ENCODE data around the gene OPN1MW3.
"Not testable (repeated sequence)": the region's sequence is repeated elsewhere in the genome, so short reads cannot be mapped to it uniquely, and the experiment has no call there.

The OPN1MW3 gene

DNA sequence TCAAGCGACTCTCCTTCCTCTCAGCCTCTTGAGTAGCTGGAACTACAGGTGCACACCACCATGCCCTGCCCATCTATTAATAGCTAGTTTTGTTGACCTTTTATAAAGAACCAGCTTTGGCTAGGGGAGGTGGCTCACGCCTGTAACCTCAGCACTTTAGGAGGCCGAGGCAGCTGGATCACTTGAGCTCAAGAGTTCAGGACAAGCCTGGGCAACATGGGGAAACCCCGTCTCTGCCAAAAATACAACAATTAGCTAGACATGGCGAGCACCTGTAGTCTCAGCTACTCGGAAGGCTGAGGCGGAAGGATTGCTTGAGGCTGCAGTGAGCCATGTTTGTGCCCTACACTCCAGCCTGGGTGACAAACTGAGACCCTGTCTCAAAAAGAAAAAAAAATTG is 40.9 kb downstream of the OPN1MW3 start:
- DNase-seq: no peak

DNA sequence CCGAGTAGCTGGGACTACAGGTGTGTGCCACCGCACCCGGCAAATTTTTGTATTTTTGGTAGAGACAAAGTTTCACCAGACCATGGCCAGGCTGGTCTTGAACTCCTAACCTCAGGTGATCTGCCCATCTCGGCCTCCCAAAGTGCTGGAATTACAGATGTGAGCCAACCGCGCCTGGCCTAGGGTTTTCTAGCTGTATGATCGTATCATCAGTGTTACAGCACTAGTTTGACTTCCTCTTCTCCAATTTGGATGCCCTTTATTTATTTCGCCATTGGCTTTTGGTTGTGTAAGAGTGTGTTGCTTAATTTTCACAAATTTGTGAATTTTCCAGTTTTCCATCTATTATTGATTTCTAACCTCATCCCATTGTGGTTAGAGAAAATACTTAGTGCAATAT is 43.4 kb downstream of the OPN1MW3 start:
- DNase-seq: no peak

DNA sequence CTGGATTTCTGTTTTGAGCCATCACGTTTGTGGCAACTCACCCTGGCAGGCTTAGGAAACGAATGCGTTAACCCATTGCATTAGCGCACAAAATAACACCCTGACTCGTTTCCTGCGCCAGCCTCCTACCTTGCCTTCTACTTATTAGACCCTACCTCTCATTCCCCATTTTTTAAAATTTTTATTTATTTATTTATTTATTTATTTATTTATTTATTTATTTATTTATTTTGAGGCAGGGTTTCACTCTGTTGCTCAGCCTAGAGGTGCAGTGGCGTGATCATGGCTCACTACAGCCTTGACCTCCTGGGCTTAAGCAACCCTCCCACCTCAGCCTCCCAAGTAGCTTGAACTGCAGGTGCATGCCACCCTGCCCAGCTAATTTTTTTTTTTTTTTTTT is 45.6 kb downstream of the OPN1MW3 start:
- not testable (repeated sequence) for DNase-seq

DNA sequence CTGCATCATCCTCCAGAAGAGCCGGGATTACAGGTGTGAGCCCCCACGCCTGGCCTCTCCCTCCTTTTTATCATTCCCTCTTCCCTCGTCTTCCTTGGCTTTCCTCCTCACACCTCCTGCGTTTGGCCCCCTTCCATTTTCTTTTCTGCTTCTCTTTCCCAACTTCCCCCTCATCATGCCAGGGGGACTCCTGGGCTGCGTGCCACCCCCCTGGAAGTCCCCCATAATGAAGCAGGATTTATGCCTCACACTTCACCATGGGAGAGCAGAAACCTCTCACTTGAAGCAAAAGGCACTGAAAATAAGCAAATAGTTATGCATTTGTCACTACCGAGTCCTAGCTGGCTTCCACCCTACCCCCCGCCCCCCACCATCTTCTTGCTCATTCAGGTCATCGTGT is 46.1 kb downstream of the OPN1MW3 start:
- DNase-seq: no peak

GRCh38 chrX:154304846-154305245 is 47.5 kb downstream of the OPN1MW3 start:
- DNase-seq: no peak

GRCh38 chrX:154305541-154306205 is 48.3 kb downstream of the OPN1MW3 start:
- no peak for DNase-seq

- DNase-seq: no peak
Observed at GRCh38 chrX:154307202-154307601, 49.8 kb downstream of the OPN1MW3 start.

- peak; percentile 84 for DNase-seq
Observed at GRCh38 chrX:154308108-154308946, 50.9 kb downstream of the OPN1MW3 start.

DNA sequence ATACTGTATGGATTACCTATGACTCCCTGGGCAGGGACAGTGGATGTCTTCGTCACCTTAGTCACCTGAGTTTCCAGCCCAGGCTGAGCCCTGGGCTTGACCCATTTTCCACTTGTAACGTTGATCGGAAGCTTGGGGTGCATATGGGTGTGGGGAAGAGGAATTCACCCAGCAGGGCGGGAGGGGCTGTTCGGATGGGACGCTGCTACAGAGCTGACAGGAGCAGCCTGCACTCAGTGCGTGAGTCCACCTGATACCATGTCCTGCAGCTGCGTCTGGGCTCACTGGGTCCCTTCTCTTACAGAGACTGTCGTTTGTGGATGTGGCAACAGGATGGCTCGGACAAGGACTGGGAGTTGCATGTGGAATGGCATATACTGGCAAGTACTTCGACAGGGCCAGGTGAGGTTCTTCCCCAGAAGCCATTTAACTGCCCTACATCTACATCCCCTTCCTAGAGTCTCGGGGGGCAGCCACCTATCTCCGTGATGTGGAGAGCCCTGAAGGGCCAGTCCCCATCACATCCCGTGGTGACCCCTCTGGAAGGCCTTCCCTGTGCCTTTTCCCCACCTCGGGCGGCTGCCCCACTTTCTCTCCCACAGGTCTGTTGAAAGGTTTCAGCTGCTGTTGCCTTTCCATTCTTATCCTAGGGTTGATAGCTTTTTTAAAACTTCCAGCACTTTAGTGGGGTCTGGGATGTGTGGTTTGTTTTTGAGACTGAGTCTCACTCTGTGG is 51.8 kb downstream of the OPN1MW3 start:
- no peak for DNase-seq

- no peak for DNase-seq
Observed at GRCh38 chrX:154310616-154311536, 53.5 kb downstream of the OPN1MW3 start.

- DNase-seq: no peak
Observed at GRCh38 chrX:154312116-154312515, 54.7 kb downstream of the OPN1MW3 start.

DNA sequence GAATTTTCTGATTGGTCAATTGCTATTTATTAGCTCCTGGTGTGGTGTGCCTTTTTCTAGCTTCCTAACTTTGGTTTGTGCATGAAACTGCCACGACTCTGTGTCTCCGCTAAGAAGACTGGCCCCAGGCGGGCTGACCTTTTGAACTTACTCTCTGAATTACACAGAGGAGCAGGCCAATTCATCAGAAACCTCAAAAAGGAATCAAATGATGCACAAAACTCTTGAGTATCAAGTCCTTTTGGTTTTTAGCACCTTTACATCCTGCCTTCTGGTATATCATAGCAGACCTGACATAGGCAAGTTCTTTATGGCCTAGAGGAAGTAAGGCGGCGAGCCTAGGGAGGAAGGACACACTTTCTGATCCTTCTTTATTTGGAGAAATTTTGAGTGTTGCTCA is 55.8 kb downstream of the OPN1MW3 start:
- no peak for DNase-seq

DNA sequence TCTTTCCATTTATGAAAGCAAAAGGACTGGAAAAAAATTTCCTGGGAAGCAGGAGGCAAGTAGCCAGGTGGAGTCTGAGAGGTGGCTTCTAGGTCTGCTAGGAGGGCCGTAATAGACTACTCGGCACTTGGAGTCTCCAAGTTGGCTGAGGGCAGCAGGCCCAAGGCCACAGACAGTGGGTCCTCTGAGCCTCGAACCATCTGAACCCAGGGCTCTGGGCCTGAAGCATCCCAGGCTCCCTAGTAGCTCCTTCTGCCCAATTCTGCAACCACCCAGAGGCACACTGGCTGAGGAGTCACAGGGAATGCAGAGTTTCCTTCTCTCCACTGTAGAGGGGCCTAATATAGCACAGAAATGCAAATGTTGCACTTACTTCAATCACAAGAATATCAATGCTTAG is 58.0 kb downstream of the OPN1MW3 start:
- no peak for DNase-seq

DNA sequence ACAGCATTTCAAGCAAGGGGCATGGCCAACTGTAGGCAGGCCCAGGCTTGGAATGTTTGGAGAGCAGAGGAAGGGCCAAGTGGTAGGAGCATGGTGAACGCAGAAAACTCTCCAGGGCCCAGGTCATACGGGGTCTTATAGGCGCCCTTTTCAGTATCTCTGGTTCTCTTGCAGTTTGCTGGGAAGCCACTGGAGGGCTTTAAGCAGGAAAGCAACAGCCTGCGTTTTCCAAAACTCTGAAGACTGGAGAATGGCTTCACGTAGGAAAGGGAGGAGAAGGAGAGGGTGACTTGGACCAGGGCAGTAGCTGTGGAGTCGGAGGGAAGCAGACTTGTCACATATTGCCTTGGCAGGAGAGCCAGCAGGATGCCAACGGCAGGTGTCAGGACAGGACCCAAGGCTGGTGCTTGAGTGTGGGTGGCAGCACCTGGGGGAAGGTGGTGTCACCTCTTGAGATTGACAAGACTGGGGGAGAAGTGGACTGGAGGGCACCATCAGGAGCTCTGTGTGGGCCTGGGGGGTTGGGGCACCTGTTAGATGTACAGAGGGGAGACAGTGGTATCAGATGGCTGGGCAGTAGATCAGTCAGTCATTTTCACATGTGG is 60.1 kb downstream of the OPN1MW3 start:
- no peak for DNase-seq

DNA sequence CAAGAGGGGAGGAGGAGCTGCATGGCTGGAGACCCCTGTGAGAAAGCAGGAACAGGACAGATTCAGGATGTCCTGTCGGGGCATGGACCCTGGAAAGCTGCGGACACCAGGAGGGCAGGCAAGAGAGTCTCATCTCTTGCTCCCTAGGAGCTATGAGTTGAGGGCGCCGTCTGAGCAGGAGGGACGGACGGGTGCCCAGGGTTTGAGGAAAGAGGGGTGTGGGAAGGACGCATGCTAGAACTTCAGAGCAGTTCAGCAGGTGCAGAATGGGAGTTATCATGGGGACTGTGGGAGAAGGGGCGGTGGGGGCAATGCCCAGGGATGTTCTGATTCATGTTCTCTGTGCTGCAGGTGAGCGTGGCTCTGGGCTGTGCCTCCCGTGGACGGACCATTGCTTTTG is 63.0 kb downstream of the OPN1MW3 start:
- DNase-seq: no peak
